Dedifferentiated amniotic fluid mesenchymal stem cell (primary cell): ENCODE measurements around the gene MICU1.
"Not testable (repeated sequence)": the region's sequence is repeated elsewhere in the genome, so short reads cannot be mapped to it uniquely, and the experiment has no call there.

ENCODE experiments used
- DNase-seq: peaks from one replicate; pipeline ENCODE4 v3.0.0-alpha.2; 2016; ENCODE audit errors: extremely low spot score

MICU1 gene

GRCh38 chr10:72561745-72562166 lies 64.1 kb downstream of the MICU1 start:
- DNase-seq = no peak

DNA sequence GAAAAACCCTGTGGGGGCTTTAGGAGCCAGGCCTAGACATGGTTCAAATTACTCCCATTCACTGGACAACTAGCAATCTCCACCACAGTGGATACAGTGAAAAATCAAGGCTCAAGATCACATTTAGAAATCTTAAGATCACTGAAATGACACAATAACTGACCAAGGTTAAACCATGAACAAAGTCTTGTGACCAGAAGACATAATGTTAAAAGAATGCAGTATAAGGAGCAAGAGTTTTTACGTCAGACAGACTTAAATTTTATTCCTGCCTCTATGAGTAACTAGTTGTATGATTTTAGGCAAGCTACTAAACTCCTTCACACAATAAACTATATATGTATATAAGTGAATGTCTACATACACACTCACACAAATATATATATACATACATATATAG lies 68.5 kb downstream of the MICU1 start:
- DNase-seq = peak; percentile 26

DNA sequence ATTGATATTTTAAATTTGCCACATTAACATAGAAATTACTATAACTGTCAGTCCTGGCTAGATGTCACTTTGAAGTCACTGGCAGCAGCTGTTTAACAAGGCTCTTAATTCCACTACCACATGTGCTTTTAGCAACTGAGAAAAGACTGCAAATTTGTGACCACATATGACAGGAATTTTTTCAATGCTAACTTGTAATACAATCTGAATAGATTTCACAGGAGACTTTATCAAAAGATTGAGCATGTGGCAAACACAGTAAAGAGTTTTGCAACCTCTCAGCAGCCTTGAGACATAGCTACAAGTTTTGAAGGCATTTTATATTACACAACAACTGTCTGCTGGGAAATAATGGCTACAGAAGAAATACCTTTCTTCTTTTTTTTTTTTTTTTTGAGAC lies 73.0 kb downstream of the MICU1 start:
- peak; percentile 82 for DNase-seq

DNA sequence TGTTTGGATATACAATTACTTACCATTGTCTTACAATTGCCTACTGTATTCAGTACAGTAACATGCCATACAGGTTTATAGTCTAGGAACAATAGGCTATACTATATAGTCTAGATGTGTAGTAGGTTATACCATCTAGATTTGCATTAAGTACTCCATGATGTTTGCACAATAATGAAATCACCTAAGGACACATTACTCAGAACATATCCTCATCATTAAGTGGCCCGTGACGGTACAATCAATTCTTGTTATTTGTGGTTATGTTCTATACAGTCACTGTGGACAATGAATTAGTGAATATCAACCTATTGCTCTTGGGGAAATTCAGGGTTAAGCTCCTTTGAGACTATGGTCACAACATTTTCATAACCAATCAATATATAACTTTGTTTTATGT lies 75.6 kb downstream of the MICU1 start:
- DNase-seq = no peak

- DNase-seq = no peak
Observed at GRCh38 chr10:72545546-72545945, 80.3 kb downstream of the MICU1 start.

DNA sequence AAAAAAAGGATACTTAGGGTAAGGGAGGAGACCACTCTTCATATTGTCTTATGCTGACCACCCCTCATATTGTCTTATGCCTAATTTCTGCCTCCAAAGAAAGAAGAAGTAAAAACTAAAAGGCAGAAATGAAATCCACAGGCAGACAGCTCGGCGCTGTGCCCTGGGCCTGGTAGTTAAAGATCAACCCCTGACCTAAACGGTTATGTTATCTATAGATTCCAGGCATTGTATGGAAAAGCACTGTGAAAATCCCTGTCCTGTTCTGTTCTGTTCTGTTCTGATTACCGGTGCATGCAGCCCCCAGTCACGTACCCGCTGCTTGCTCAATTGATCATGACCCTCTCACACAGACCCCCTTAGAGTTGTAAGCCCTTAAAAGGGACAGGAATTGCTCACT lies 82.0 kb downstream of the MICU1 start:
- DNase-seq = not testable (repeated sequence)

GRCh38 chr10:72542396-72542815 lies 83.5 kb downstream of the MICU1 start:
- no peak for DNase-seq

DNA sequence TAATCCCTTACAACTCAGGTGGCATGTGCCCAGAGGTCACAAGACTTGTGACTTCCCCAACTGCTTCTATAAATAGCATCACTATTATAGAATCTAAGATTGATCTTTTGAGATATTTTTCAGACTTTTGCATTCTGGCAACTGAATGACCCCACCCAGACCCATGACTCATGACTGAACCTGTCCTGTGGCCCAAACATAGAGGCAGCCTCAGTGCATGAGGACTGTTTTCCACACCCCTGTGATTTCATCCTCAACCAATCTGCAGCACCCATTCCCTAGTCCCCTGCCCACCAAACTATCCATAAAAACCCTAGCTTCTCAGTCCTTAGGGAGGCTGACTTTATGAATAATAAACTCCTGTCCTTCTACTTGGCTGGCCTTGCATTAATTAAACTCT lies 84.5 kb downstream of the MICU1 start:
- no peak for DNase-seq

DNA sequence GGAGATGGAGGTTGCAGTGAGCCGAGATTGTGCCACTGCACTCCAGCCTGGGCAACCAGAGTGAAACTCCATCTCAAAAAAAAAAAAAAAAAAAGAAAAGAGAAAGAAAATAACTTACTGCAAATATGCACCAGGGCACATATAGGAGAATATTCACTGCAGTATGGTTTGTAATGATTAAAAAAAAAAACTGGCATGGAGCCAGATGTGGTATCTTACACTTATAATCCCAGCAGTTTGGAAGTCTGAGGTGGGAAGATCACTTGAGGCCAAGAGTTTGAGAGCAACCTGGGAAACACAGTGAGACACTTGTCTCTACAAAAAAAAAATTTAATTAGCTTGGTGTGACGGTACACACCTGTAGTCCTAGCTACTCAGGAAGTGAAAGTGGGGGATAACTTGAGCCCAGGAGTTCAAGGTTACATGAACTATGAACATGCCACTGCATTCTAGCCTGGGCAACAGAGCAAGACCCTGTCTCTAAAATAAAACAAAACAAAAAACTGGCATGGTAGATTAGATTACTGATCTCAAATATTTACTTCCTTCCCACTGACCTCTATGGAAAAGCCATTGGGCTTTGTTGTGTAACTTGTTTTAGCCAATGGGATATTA lies 85.6 kb downstream of the MICU1 start:
- DNase-seq = no peak

DNA sequence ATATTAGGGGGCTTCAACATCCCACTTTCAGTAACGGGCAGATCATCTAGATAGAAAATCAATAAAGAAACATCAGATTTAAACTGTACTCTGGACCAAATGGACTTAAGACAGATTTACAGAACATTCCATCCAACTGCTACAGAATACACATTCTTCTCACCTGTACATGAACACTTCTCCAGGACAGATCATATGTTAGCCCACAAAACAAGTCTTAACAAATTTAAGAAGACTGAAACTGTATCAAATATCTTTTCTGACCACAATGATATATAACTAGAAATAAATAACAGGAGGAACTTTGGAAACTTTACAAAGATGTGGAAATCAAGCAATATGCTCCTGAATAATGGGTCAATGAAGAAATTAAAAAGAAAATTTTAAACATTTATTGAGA lies 86.7 kb downstream of the MICU1 start:
- no peak for DNase-seq

DNA sequence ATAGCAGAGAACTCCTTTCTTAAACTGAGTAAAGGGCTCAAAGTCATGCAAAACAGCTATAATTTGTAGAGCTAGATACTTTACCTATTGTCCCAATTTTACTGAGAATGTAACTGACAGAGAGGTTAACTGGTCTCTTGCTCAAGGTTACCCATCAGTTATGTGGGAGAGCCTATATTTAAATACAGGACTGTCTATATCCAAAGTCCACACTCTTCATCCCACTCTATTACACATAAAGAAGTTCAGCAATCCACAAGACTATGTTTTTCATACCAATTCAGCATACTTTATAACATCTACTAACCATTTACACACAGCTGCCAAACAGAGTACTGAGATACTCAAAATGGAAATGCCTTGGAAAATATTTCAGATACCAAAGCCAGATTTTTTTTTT lies 100.2 kb downstream of the MICU1 start:
- DNase-seq = no peak

DNA sequence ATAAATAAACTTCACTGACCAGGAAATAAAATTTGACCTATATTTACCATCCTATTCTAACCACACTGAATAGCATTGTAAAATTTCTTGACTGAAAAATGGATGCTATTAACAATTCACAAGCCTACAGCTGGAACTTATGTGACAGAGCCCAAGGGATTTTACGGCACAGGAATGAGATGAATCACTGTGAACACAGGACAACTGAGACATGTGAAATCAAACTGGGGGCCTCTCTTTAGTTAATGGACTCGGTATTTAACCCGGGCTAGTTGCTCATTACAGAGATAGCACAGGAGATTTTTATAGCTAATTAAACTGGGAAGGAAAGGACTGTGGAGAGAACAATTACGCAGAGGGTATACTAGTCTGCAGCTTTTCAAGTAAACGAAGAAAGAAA lies 100.6 kb downstream of the MICU1 start:
- DNase-seq = no peak

- DNase-seq = no peak
Observed at GRCh38 chr10:72524489-72524888, 101.4 kb downstream of the MICU1 start.

GRCh38 chr10:72523932-72524396 lies 101.9 kb downstream of the MICU1 start:
- DNase-seq = no peak

DNA sequence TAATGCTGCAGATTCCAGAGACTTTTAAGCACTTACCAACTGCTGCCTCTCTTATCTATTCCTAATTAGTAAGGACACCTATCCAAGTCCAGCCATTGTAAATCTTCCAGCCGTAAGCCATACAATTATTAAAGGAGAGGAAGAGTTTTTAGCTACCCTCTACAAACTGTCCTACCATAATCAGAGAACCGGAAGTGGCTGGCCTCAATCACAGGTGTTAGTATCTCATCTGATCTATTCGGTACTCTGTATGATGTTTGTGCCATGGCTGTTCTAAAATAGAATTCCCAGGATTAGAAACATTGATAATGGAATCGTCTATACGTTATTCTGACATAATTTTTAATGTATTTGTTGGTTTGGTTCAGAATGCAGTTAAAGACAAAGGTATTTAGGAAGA lies 102.8 kb downstream of the MICU1 start:
- no peak for DNase-seq

DNA sequence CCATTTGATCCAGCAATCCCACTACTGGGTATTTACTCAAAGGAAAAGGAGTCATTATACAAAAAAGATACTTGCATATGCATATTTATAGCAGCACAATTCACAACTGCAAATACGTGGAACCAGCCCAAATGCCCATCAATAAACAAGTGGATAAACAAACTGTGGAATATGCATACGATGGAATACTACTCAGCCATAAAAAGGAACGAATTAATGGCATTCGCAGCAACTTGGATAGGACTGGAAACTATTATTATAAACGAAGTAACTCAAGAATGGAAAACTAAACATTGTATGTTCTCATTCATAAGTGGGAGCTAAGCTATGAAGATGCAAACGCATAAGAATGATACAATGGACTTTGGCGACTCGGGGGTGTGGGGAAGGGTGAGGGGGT lies 108.6 kb downstream of the MICU1 start:
- no peak for DNase-seq

DNA sequence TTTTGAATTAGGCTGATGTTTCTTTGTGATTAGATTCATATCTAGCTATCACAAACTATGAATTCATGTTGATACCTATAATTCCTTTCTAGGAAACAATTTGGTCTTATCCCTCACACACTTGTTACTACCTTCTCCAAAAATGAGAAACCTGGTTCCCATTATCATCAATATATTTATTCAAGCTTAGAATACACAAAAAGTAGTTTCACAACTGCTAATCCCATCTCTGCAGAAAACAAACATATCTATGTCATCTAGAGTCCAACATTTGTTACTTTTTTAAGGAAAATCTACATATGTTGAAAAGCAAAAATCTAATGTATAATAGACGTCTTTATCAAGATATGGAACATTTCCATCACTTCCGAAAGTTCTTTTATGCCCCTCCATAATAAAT lies 110.4 kb downstream of the MICU1 start:
- DNase-seq = no peak

- DNase-seq = no peak
Observed at GRCh38 chr10:72513910-72514309, 112.0 kb downstream of the MICU1 start.

DNA sequence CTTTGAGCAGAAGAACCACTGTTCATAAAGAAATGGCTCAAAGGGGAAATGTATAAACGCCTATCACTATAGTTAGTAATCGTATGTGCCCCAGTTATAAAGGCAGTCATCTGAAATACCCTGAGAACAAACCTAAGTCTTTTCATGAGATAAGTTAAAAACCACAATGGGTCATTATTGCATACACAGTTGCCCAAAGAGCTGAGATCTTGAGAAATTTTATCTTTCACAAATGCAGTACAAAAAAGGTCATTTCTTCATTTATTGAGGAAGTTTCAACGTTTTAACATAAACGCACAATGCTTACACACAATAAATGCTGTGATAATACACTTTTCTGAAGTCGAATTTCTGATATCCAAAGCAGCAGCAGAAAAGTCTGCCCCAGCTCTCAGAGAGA lies 114.4 kb downstream of the MICU1 start:
- no peak for DNase-seq

DNA sequence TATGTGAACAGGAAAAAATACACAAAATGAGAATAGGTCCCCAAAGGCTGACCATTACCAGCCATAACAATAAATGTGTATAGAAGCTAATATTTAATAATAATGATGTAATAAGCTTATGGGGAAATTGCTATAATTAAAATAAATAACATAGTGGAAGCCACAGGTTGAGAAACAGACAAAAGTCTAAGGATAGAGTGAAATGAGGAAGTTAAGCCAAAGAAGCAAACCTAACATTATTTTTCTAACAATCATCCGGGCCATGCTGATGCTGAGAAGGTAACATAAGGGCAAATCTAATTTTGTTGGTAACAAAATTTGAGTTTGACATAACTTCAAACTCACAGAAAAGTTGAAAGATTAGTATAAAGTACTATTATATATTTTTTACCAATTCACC lies 115.9 kb downstream of the MICU1 start:
- DNase-seq = no peak

DNA sequence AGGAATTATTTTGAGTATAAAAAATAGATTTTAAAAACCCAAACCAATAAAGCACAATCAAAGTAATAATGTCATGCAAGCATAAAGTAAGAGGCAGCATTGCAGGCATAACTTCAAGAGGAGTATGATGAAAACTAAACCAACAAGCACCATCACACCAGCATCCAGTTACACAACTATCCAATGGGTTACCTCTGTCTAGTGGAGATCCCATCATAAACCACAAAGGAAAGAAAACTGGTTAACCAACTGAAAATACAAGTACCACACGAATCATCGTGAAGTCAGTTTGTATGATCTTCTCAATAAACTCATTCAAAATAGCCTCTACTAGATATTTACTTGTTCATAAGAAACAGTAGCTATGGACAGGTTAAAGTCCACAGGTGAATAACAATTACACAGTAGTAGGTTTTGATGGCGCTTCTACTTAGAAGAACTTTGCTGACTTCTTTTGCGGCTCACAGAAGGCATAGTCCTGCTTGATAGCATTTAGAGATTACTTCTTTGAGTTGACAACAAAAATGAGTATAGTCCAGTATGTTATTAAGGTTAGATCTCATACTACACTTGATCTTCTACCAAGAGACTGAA lies 116.6 kb downstream of the MICU1 start:
- no peak for DNase-seq

- DNase-seq = no peak
Observed at GRCh38 chr10:72508033-72508432, 117.8 kb downstream of the MICU1 start.

GRCh38 chr10:72506474-72506873 lies 119.4 kb downstream of the MICU1 start:
- DNase-seq = no peak

- no peak for DNase-seq
Observed at GRCh38 chr10:72505435-72505834, 120.4 kb downstream of the MICU1 start.
